Activated naive CD8-positive, alpha-beta T cell treated with anti-CD3 and anti-CD28 coated beads for 36 hours (primary cell): ENCODE measurements around the gene FBXL17. TPM values are rescaled to one million over a fixed set of nuclear protein-coding genes. Genes with fewer than 3 reads are reported as not detected.

Experiments used
- DNase-seq: peaks from one replicate; pipeline ENCODE4 v3.0.0; 2021
- H3K27ac Mint-ChIP-seq: one replicate; pipeline ENCODE4 v1.8.0; 2022; ENCODE audit warnings: mild to moderate bottlenecking, moderate library complexity, mixed read lengths
- H3K27me3 Mint-ChIP-seq: one replicate; pipeline ENCODE4 v1.8.0; 2022; ENCODE audit warnings: mild to moderate bottlenecking, mixed read lengths
- H3K36me3 Mint-ChIP-seq: one replicate; pipeline ENCODE4 v1.8.0; 2021; ENCODE audit warnings: mild to moderate bottlenecking, mixed read lengths
- H3K4me1 Mint-ChIP-seq: one replicate; pipeline ENCODE4 v1.8.0; 2021; ENCODE audit warnings: mixed read lengths
- H3K4me3 Mint-ChIP-seq: one replicate; pipeline ENCODE4 v1.8.0; 2022; ENCODE audit warnings: mild to moderate bottlenecking, moderate library complexity, mixed read lengths
- H3K9me3 Mint-ChIP-seq: one replicate; pipeline ENCODE4 v1.8.0; 2022; ENCODE audit warnings: mixed read lengths
- total RNA-seq, 2 experiments: library from RNA; stranded (reverse); gene quantifications; one replicate each; pipeline ENCODE4 v1.2.3, GENCODE V29; 2021

Gene FBXL17
- total RNA-seq, 2 experiments from 2014 or later: 3.6 to 4.5 TPM

GRCh38 chr5:108146222-108146621, 235.7 kb downstream of the FBXL17 start:
- peaks cover 6% of the 10 kb centered on the region for H3K36me3 Mint-ChIP-seq
- no peak overlapping the region for H3K4me3 Mint-ChIP-seq
- H3K27ac Mint-ChIP-seq: peak overlapping the region; percentile 1
- no peak for DNase-seq
- H3K27me3 Mint-ChIP-seq: no peaks in the 10 kb centered on the region
- no peaks in the 10 kb centered on the region for H3K9me3 Mint-ChIP-seq
- H3K4me1 Mint-ChIP-seq: peaks cover 7% of the 10 kb centered on the region

GRCh38 chr5:108145351-108145750, 236.5 kb downstream of the FBXL17 start:
- Mint-ChIP-seq H3K9me3 (no peaks in the 10 kb centered on the region), H3K4me1 (peaks cover 7% of the 10 kb centered on the region), H3K4me3 (no peak overlapping the region), H3K27ac (no peak overlapping the region), H3K36me3 (peaks cover 6% of the 10 kb centered on the region), H3K27me3 (no peaks in the 10 kb centered on the region)
- no peak for DNase-seq

DNA sequence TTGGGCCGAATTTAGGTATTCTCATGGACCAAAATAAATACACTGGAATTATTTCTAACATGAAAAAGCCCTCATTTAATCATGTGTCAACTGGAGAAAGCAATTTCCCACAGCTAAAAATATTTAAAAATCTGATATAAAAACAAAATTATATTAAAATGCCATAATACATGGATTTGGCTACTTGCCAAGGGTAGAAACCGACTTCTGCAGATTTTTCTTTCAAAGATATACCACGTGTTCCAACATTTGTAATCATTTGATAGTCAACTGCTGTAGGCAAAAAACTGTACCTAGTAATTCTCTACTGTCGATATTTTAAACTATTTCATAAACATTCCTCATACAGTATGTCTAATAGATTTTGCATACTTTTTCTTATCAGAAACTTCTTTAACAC, 237.6 kb downstream of the FBXL17 start:
- Mint-ChIP-seq H3K9me3 (no peaks in the 10 kb centered on the region), H3K4me3 (no peak overlapping the region), H3K4me1 (peaks cover 7% of the 10 kb centered on the region), H3K27ac (no peak overlapping the region), H3K36me3 (peaks cover 6% of the 10 kb centered on the region), H3K27me3 (no peaks in the 10 kb centered on the region)
- no peak for DNase-seq

DNA sequence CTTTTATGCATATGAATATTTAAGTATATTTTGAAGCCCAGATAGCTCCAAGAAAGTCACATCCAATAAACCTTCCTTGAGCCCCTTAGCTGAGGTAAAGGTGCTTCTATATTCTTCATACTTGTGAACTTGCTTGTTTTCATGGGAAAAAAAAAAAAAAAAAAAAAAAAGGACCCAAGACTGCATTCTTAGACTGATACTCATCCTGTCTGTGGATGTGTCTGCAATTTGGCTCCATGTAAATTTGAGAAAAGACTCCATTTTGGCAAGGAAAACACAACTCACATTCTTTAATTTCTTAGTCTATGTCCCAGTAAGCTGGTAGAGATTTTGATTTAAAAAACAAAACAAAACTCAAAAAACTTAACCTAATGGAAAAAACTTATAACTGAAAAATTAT, 238.3 kb downstream of the FBXL17 start:
- Mint-ChIP-seq H3K36me3 (peaks cover 6% of the 10 kb centered on the region), H3K27ac (no peak overlapping the region), H3K27me3 (no peaks in the 10 kb centered on the region), H3K9me3 (no peaks in the 10 kb centered on the region), H3K4me3 (no peak overlapping the region), H3K4me1 (peaks cover 7% of the 10 kb centered on the region)
- DNase-seq: no peak

DNA sequence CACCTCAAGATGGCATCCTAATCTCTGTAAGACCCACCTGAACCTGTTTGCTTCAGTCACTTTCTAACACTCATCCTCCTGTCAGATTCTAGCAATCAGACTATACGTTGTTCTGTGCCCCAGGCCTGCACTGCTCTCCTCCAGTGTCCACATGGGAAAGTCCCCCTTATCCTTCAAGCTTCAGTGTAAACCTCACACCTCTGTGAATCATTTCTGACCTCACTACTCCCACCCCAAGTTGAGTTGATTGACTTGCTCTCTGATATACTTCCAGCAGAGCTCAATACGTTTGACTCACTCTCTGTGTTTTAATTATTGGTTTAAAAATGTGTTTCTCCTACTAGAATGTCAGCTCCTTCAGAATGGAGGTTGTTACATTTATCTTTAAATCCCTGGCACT, 240.2 kb downstream of the FBXL17 start:
- no peak overlapping the region for H3K27ac Mint-ChIP-seq
- H3K27me3 Mint-ChIP-seq: no peaks in the 10 kb centered on the region
- H3K4me1 Mint-ChIP-seq: peaks cover 7% of the 10 kb centered on the region
- no peak overlapping the region for H3K4me3 Mint-ChIP-seq
- H3K36me3 Mint-ChIP-seq: peaks cover 6% of the 10 kb centered on the region
- H3K9me3 Mint-ChIP-seq: no peaks in the 10 kb centered on the region
- DNase-seq: no peak

DNA sequence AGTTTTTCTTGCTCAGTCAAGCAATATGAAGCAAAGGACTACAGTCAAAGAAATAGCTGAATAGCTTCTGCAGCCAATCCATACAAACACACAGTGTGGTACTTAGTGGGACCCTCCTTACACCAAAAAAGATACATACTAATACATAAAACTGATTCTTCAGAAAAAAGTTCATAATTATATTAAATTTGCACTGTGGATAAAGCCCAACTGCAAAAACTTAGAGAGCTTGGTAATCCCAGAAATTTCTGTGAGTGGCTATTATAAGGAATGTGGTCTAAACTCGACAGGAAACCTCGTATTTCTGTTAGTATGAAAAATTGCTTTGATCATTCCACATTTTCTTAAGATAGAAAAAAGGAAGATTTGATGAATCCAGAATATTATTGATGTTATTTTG, 245.4 kb downstream of the FBXL17 start:
- no peak for DNase-seq
- H3K4me3 Mint-ChIP-seq: no peak overlapping the region
- no peak overlapping the region for H3K27ac Mint-ChIP-seq
- H3K4me1 Mint-ChIP-seq: no peaks in the 10 kb centered on the region
- no peaks in the 10 kb centered on the region for H3K27me3 Mint-ChIP-seq
- no peaks in the 10 kb centered on the region for H3K9me3 Mint-ChIP-seq
- H3K36me3 Mint-ChIP-seq: peaks cover 4% of the 10 kb centered on the region

GRCh38 chr5:108129129-108129528, 252.8 kb downstream of the FBXL17 start:
- DNase-seq: no peak
- H3K27me3 Mint-ChIP-seq: no peaks in the 10 kb centered on the region
- H3K27ac Mint-ChIP-seq: no peak overlapping the region
- no peak overlapping the region for H3K4me3 Mint-ChIP-seq
- H3K36me3 Mint-ChIP-seq: peaks cover 5% of the 10 kb centered on the region
- peaks cover 2% of the 10 kb centered on the region for H3K4me1 Mint-ChIP-seq
- H3K9me3 Mint-ChIP-seq: no peaks in the 10 kb centered on the region

DNA sequence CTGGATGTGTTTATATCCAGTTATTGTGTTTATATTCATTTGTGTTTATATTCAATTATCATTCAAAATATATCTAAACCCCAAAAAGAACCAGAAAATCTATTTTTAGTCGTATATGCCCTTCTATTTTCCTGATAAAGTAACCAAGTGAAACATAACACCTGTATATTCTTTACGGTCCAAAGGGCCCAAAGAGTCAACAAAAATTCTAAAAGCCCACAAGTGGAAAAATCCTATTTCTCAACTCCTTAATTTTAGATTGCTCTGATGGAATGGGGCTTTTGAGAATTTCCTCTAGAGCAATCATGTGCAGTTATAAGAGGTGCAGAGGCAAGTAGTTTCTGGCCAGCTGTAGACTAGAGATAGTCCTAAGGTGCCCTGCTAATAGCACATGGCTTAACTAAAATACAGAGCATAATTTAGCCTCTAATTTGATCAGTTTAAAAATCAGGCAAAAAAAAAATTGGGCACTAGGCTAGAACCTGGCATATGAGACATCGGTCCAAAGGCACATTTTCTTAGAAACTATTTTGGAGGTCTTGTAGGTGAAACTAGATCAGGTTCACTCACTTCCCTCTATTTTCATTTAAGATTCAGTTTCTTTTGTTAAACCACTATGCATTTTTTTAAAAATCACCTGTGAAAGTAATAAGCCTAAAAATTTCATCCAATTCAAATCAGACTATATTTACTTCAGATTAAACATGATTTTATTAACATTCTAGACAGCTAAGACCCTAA, 256.0 kb downstream of the FBXL17 start:
- no peak overlapping the region for H3K4me3 Mint-ChIP-seq
- DNase-seq: no peak
- H3K27ac Mint-ChIP-seq: no peak overlapping the region

DNA sequence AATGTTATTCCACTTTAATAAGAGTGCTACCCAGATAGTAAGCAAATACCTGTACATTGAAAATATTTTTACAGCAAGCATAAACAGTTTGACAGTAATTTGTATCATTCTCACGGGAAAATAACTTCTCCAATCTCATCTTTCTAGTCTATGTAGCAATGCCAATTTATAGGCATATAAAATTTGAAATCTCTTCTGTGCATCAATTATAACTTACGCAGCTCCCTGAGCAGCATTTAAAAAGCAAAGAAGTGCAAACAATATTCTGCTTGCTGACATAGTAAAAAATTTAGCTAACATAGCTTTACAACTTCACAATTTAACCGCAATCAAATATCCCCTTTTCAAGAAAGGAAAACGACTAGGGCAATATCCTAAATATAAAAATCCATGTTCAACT, 257.3 kb downstream of the FBXL17 start:
- no peak overlapping the region for H3K4me3 Mint-ChIP-seq

More for the DNA sequence above, 256.0 kb downstream of the FBXL17 start:
- H3K4me1 Mint-ChIP-seq: peaks cover 2% of the 10 kb centered on the region
- H3K36me3 Mint-ChIP-seq: peaks cover 4% of the 10 kb centered on the region
- no peaks in the 10 kb centered on the region for H3K9me3 Mint-ChIP-seq
- H3K27me3 Mint-ChIP-seq: no peaks in the 10 kb centered on the region

GRCh38 chr5:108122702-108123101, 259.2 kb downstream of the FBXL17 start:
- peaks cover 4% of the 10 kb centered on the region for H3K36me3 Mint-ChIP-seq
- H3K9me3 Mint-ChIP-seq: no peaks in the 10 kb centered on the region
- H3K27ac Mint-ChIP-seq: no peak overlapping the region
- H3K4me1 Mint-ChIP-seq: no peaks in the 10 kb centered on the region
- no peaks in the 10 kb centered on the region for H3K27me3 Mint-ChIP-seq
- no peak for DNase-seq
- H3K4me3 Mint-ChIP-seq: no peak overlapping the region

More for the DNA sequence above, 257.3 kb downstream of the FBXL17 start:
- H3K36me3 Mint-ChIP-seq: peaks cover 4% of the 10 kb centered on the region
- no peak overlapping the region for H3K27ac Mint-ChIP-seq
- DNase-seq: no peak
- no peaks in the 10 kb centered on the region for H3K27me3 Mint-ChIP-seq
- peaks cover 2% of the 10 kb centered on the region for H3K4me1 Mint-ChIP-seq
- no peaks in the 10 kb centered on the region for H3K9me3 Mint-ChIP-seq

- no peak for DNase-seq
- Mint-ChIP-seq H3K9me3 (no peaks in the 10 kb centered on the region), H3K27ac (no peak overlapping the region), H3K4me3 (no peak overlapping the region), H3K27me3 (no peaks in the 10 kb centered on the region), H3K36me3 (peaks cover 10% of the 10 kb centered on the region), H3K4me1 (no peaks in the 10 kb centered on the region)
Observed at GRCh38 chr5:108118813-108119514, 262.9 kb downstream of the FBXL17 start.

GRCh38 chr5:108115673-108116072, 266.2 kb downstream of the FBXL17 start:
- Mint-ChIP-seq H3K27ac (no peak overlapping the region), H3K36me3 (peaks cover 11% of the 10 kb centered on the region), H3K4me3 (no peak overlapping the region), H3K27me3 (no peaks in the 10 kb centered on the region), H3K4me1 (no peaks in the 10 kb centered on the region), H3K9me3 (peaks cover 5% of the 10 kb centered on the region)
- DNase-seq: no peak

- no peak for DNase-seq
- Mint-ChIP-seq H3K27me3 (no peaks in the 10 kb centered on the region), H3K4me1 (no peaks in the 10 kb centered on the region), H3K9me3 (peaks cover 5% of the 10 kb centered on the region), H3K36me3 (peaks cover 11% of the 10 kb centered on the region), H3K4me3 (no peak overlapping the region), H3K27ac (no peak overlapping the region)
Observed at GRCh38 chr5:108113950-108114349, 267.9 kb downstream of the FBXL17 start.

- no peak for DNase-seq
- Mint-ChIP-seq H3K27ac (no peak overlapping the region), H3K27me3 (no peaks in the 10 kb centered on the region), H3K9me3 (peaks cover 5% of the 10 kb centered on the region), H3K4me1 (no peaks in the 10 kb centered on the region), H3K4me3 (no peak overlapping the region), H3K36me3 (peaks cover 18% of the 10 kb centered on the region)
Observed at GRCh38 chr5:108111736-108112135, 270.2 kb downstream of the FBXL17 start.

GRCh38 chr5:108109059-108109458, 272.8 kb downstream of the FBXL17 start:
- DNase-seq: no peak
- no peak overlapping the region for H3K4me3 Mint-ChIP-seq
- no peaks in the 10 kb centered on the region for H3K27me3 Mint-ChIP-seq
- peaks cover 5% of the 10 kb centered on the region for H3K9me3 Mint-ChIP-seq
- peaks cover 15% of the 10 kb centered on the region for H3K36me3 Mint-ChIP-seq
- no peaks in the 10 kb centered on the region for H3K4me1 Mint-ChIP-seq
- H3K27ac Mint-ChIP-seq: no peak overlapping the region

- Mint-ChIP-seq H3K4me1 (no peaks in the 10 kb centered on the region), H3K27me3 (no peaks in the 10 kb centered on the region), H3K9me3 (no peaks in the 10 kb centered on the region), H3K36me3 (peaks cover 10% of the 10 kb centered on the region), H3K4me3 (no peak overlapping the region), H3K27ac (no peak overlapping the region)
- no peak for DNase-seq
Observed at GRCh38 chr5:108104448-108104847, 277.4 kb downstream of the FBXL17 start.
